Parathyroid adenoma (tissue), 2 donors: ENCODE measurements around the gene CCDC85C.

Source experiments
- H2AFZ ChIP-seq: fragments of 300-600 bp; sonication (generic); one replicate; pipeline ENCODE4 v1.7.0; 2017; ENCODE audit warnings: antibody characterized with exemption, mild to moderate bottlenecking
- H3K27ac ChIP-seq: fragments of 300-600 bp; sonication (generic); one replicate; pipeline ENCODE4 v1.7.0; 2017
- H3K27me3 ChIP-seq: fragments of 300-600 bp; sonication (generic); one replicate; pipeline ENCODE4 v1.7.0; 2017; ENCODE audit warnings: low read length; ENCODE audit not compliant: control insufficient read depth, insufficient read depth
- H3K36me3 ChIP-seq: fragments of 300-600 bp; sonication (generic); one replicate; pipeline ENCODE4 v1.7.0; 2017; ENCODE audit warnings: low read length; ENCODE audit not compliant: control insufficient read depth, insufficient read depth
- H3K4me1 ChIP-seq: fragments of 300-600 bp; sonication (generic); one replicate; pipeline ENCODE4 v1.7.0; 2017; ENCODE audit warnings: control low read depth
- H3K4me2 ChIP-seq: fragments of 300-600 bp; sonication (generic); one replicate; pipeline ENCODE4 v1.7.0; 2017; ENCODE audit warnings: low read length
- H3K4me3 ChIP-seq: fragments of 300-600 bp; sonication (generic); one replicate; pipeline ENCODE4 v1.7.0; 2017; ENCODE audit warnings: low read depth, low read length
- H3K79me2 ChIP-seq: fragments of 300-600 bp; sonication (generic); one replicate; pipeline ENCODE4 v1.7.0; 2017; ENCODE audit warnings: control low read depth
- H3K9ac ChIP-seq: fragments of 300-600 bp; sonication (generic); one replicate; pipeline ENCODE4 v1.7.0; 2017; ENCODE audit warnings: mild to moderate bottlenecking
- H3K9me3 ChIP-seq: fragments of 300-600 bp; sonication (generic); one replicate; pipeline ENCODE4 v1.7.0; 2017; ENCODE audit warnings: low read length; ENCODE audit not compliant: control insufficient read depth
- TF ChIP-seq, protein P1 (sequence below): fragments of 300-600 bp; sonication (generic); IDR thresholded peaks from one replicate; pipeline ENCODE4 v1.7.0; 2017; ENCODE audit warnings: antibody characterized with exemption, mild to moderate bottlenecking
- donor health status: primary hyperparathyroidism.

The CCDC85C gene

GRCh38 chr14:99612738-99613330 is 8.8 kb upstream of the CCDC85C start:
- H3K4me1 ChIP-seq: no peaks in the 10 kb centered on the region
- TF ChIP-seq, protein P1, sequence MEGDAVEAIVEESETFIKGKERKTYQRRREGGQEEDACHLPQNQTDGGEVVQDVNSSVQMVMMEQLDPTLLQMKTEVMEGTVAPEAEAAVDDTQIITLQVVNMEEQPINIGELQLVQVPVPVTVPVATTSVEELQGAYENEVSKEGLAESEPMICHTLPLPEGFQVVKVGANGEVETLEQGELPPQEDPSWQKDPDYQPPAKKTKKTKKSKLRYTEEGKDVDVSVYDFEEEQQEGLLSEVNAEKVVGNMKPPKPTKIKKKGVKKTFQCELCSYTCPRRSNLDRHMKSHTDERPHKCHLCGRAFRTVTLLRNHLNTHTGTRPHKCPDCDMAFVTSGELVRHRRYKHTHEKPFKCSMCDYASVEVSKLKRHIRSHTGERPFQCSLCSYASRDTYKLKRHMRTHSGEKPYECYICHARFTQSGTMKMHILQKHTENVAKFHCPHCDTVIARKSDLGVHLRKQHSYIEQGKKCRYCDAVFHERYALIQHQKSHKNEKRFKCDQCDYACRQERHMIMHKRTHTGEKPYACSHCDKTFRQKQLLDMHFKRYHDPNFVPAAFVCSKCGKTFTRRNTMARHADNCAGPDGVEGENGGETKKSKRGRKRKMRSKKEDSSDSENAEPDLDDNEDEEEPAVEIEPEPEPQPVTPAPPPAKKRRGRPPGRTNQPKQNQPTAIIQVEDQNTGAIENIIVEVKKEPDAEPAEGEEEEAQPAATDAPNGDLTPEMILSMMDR: no peak
- no peak overlapping the region for H3K27ac ChIP-seq

GRCh38 chr14:99612071-99612737 is 8.2 kb upstream of the CCDC85C start:
- Histone ChIP-seq H3K36me3 (no peaks in the 10 kb centered on the region), H2AFZ (no peak overlapping the region), H3K4me2 (no peak overlapping the region), H3K9me3 (no peaks in the 10 kb centered on the region), H3K4me1 (no peaks in the 10 kb centered on the region), H3K27ac (no peak overlapping the region), H3K9ac (no peak overlapping the region), H3K27me3 (no peaks in the 10 kb centered on the region), H3K79me2 (no peaks in the 10 kb centered on the region), H3K4me3 (no peak overlapping the region)
- TF ChIP-seq, protein P1: no peak

More at GRCh38 chr14:99612738-99613330, 8.8 kb upstream of the CCDC85C start:
- no peaks in the 10 kb centered on the region for H3K9me3 ChIP-seq
- no peak overlapping the region for H2AFZ ChIP-seq
- H3K4me2 ChIP-seq: no peak overlapping the region
- no peaks in the 10 kb centered on the region for H3K27me3 ChIP-seq
- H3K36me3 ChIP-seq: no peaks in the 10 kb centered on the region
- no peaks in the 10 kb centered on the region for H3K79me2 ChIP-seq
- no peak overlapping the region for H3K9ac ChIP-seq
- no peak overlapping the region for H3K4me3 ChIP-seq

GRCh38 chr14:99611646-99612045 is 7.6 kb upstream of the CCDC85C start:
- no peaks in the 10 kb centered on the region for H3K36me3 ChIP-seq
- H3K4me3 ChIP-seq: no peak overlapping the region
- no peaks in the 10 kb centered on the region for H3K79me2 ChIP-seq
- H3K27me3 ChIP-seq: no peaks in the 10 kb centered on the region
- H3K4me1 ChIP-seq: no peaks in the 10 kb centered on the region
- no peak overlapping the region for H3K27ac ChIP-seq
- H3K4me2 ChIP-seq: no peak overlapping the region
- TF ChIP-seq, protein P1: no peak
- no peak overlapping the region for H3K9ac ChIP-seq
- no peaks in the 10 kb centered on the region for H3K9me3 ChIP-seq
- no peak overlapping the region for H2AFZ ChIP-seq

DNA sequence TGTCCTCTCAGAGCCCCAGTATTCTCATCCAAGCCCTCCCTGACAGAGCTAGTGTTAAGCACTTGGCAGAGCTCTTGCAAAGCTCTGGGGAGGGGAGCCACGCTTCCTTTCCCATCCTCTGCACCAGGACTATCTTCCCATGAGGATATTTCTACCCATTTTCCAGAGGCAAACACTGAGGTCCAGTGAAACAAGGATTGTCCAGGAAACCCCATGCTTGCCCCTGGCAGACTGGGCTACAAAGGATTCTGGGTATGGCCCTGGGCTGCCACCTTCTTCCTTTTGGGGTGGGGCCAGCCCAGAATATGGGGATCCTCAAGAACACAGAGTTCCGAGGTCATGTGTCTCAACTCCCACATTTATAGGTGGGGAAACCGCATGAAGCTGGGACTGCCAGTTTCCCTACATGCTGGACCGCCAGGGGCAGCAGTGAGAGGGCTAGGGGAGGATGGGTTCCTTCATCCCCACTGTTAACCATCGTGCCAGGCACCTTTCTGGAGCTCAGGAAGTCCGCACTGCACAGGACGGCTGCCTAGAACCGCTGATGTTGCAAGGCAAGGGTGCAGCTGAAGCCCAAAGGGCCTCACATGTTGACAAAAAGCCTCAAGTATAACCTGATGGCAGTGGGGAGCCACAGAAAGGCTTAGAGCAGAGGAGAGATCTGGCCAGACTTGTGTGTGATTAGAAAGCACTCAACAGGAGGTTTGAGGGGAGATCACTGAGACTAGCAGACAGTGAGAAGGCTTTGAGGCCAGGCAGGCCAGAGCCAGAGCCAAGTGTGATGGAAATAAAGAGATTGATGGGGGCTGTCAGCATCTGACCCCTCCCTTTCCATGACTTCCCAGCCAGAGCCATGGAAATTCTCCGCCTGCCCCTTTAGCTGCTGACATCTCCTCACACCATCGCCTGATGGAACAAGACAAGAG is 5.5 kb upstream of the CCDC85C start:
- Histone ChIP-seq H3K4me1 (no peaks in the 10 kb centered on the region), H3K4me2 (no peak overlapping the region), H3K36me3 (no peaks in the 10 kb centered on the region), H3K9ac (no peak overlapping the region), H3K27ac (no peak overlapping the region), H3K4me3 (no peak overlapping the region), H2AFZ (no peak overlapping the region), H3K27me3 (no peaks in the 10 kb centered on the region), H3K79me2 (no peaks in the 10 kb centered on the region), H3K9me3 (no peaks in the 10 kb centered on the region)
- TF ChIP-seq, protein P1: peak; percentile 34
